Measurements from ENCODE around the gene C10orf67.

The C10orf67 gene

DNA sequence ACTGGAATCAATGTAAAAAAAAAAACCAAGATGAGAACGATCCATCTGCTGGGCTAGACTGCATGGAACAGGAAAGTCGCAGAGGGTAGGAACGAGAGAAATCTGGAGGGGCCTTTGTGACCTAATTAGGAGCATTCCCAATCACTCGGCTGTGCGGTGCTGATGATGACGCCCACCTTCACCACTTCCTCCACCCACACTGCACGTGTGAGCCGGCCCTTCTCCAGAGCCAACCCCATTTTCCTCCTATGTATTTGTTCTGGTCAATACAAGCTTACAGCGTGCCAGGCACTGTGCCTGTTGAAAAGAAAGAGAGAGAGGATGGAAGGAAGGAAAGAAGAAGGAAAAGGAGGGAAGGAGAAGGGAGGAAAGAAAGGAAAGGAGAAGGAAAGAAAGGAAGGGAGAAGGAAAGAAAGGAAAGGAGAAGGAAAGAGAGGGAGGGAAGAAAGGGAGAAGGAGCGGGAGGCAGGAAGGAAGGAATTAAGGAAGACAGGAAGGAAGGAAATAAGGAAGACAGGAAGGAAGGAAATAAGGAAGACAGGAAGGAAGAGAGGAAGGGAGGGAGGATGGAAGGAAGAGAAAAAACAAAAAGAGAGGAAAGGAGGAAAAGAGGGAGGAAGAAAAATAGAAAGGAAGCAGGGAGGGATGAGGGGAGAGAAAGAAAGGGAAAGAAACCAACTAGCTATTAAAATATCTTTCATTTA lies 188.0 kb downstream of the C10orf67 start:
- CTCF ChIA-PET: interaction anchor here (1.0 to 5.2 kb wide), 4 partner anchors 22 to 360 kb away, joined by 3 to 49 read pairs (median 10); no protein-coding TSS in a partner anchor
- Mint-ChIP-seq H3K36me3 (no peaks in the 10 kb centered on the region), H3K27me3 (peaks cover 6% of the 10 kb centered on the region), H3K9me3 (no peaks in the 10 kb centered on the region), H3K27ac (no peak overlapping the region), H3K4me3 (no peak overlapping the region), H3K4me1 (no peaks in the 10 kb centered on the region)
- DNase-seq: no peak

DNA sequence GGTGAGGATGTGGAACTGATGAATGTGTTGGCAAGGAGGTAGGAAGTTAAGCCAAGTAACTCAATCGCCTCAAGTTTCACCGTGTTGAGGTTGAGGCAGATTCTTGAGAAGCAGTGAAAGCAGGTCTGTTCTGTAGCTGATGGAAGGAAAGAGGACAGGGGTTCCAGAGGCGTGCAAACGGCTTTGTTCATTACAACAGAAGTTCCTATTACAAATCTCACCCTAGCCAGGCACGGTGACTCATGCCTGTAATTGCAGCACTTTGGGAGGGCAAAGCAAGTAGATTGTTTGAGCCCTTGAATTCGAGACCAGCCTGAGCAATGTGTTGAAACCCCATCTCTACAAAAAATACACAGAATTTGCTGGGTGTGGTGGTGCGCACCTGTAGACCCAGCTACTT lies 189.4 kb downstream of the C10orf67 start:
- Mint-ChIP-seq H3K27ac (no peak overlapping the region), H3K36me3 (no peaks in the 10 kb centered on the region), H3K4me3 (no peak overlapping the region), H3K27me3 (peaks cover 6% of the 10 kb centered on the region), H3K4me1 (no peaks in the 10 kb centered on the region), H3K9me3 (no peaks in the 10 kb centered on the region)
- CTCF ChIA-PET: interaction anchor here (1.0 to 5.2 kb wide), 3 partner anchors 12 to 361 kb away, joined by 3 to 49 read pairs (median 3); no protein-coding TSS in a partner anchor
- no peak for DNase-seq

All from activated naive CD4-positive, alpha-beta T cell treated with anti-CD3 and anti-CD28 coated beads, Interleukin-2, amount 10 ng/mL, durations not matched to agents 7 days and 5 days (primary cell).